Left ventricle myocardium inferior (tissue), 1 donor: ENCODE data around the gene MXD4. TPM values are rescaled to one million over a fixed set of nuclear protein-coding genes. Genes with fewer than 3 reads are reported as not detected.

ENCODE experiments used
- DNase-seq: peaks from one replicate; pipeline ENCODE4 v3.0.0-alpha.2; 2020
- H3K27ac ChIP-seq: fragments of 200-600 bp; replicated peaks from 2 replicates; pipeline ENCODE4 v1.8.0; 2021
- H3K27me3 ChIP-seq: fragments of 200-600 bp; 2 replicates; pipeline ENCODE4 v1.8.0; 2021; ENCODE audit warnings: low read depth
- H3K36me3 ChIP-seq: fragments of 200-600 bp; 2 replicates; pipeline ENCODE4 v1.8.0; 2021
- H3K4me1 ChIP-seq: fragments of 200-600 bp; 2 replicates; pipeline ENCODE4 v1.8.0; 2021
- H3K4me3 ChIP-seq: fragments of 200-600 bp; 2 replicates; pipeline ENCODE4 v1.8.0; 2021; ENCODE audit warnings: mild to moderate bottlenecking, moderate library complexity
- H3K9me3 ChIP-seq: fragments of 200-600 bp; replicated peaks from 2 replicates; pipeline ENCODE4 v1.8.0; 2021
- intact Hi-C: fragments of 100-400 bp; cut with micrococcal nuclease; formaldehyde crosslinking; loops from one replicate; pipeline ENCODE4 v1.11.0; 2022
- total RNA-seq: library from RNA; stranded (reverse); fragmentation: NEBNext Ultra II Directional; extraction: Animal tissue kit (Norgen Biotek cat#: 25700); gene quantifications from one replicate; pipeline ENCODE4 v1.2.1, GENCODE V29; 2021
- TF ChIP-seq, protein P1 (sequence below): fragments of 200-600 bp; IDR thresholded peaks from 2 replicates; pipeline ENCODE4 v1.8.0; 2021; ENCODE audit warnings: antibody characterized with exemption, mild to moderate bottlenecking, borderline replicate concordance
- donor health status: DM: no; HTN: yes; CAD: no; lungs with severe emphysema.

MXD4 gene
- total RNA-seq, 1 donor from 2014 or later = 40.4 TPM

DNA sequence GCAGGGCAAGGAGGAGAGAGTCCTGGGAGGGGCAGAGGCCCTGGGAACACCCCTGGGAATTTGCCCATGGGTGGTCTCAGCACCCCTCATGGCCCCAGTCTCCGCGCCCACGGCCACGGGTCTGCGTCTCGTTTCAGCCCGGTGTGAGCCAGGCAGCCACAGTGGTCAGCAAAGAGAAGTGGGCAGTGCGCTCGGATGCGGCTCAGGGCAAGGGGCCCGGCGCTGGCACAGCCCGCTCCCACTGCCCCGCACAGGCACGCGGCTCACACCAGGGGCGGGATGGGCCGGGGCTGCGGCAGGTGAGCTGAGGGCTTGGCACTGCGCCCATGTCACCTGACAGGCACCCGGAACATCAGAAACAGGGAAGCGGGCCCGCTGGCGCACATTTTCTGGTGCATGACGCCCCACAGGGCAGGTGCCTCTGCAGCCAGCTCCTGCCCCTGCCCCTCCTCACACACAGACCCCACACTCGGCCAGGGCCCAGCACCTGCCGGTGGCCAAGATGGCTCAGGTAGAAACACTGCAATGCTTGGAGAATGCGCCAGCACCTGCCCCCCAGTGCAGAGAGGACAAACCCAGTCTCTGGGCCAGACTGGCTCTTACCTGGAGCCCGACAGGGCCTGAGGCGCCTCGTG, 41.9 kb upstream of the MXD4 start:
- intact Hi-C loops = no loop called here
- no peak overlapping the region for H3K4me3 ChIP-seq
- DNase-seq = no peak
- no peaks in the 10 kb centered on the region for H3K27me3 ChIP-seq
- peaks cover 24% of the 10 kb centered on the region for H3K9me3 ChIP-seq
- TF ChIP-seq, protein P1, sequence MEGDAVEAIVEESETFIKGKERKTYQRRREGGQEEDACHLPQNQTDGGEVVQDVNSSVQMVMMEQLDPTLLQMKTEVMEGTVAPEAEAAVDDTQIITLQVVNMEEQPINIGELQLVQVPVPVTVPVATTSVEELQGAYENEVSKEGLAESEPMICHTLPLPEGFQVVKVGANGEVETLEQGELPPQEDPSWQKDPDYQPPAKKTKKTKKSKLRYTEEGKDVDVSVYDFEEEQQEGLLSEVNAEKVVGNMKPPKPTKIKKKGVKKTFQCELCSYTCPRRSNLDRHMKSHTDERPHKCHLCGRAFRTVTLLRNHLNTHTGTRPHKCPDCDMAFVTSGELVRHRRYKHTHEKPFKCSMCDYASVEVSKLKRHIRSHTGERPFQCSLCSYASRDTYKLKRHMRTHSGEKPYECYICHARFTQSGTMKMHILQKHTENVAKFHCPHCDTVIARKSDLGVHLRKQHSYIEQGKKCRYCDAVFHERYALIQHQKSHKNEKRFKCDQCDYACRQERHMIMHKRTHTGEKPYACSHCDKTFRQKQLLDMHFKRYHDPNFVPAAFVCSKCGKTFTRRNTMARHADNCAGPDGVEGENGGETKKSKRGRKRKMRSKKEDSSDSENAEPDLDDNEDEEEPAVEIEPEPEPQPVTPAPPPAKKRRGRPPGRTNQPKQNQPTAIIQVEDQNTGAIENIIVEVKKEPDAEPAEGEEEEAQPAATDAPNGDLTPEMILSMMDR = no peak
- no peaks in the 10 kb centered on the region for H3K4me1 ChIP-seq
- H3K27ac ChIP-seq = no peak overlapping the region
- H3K36me3 ChIP-seq = peaks cover 8% of the 10 kb centered on the region

DNA sequence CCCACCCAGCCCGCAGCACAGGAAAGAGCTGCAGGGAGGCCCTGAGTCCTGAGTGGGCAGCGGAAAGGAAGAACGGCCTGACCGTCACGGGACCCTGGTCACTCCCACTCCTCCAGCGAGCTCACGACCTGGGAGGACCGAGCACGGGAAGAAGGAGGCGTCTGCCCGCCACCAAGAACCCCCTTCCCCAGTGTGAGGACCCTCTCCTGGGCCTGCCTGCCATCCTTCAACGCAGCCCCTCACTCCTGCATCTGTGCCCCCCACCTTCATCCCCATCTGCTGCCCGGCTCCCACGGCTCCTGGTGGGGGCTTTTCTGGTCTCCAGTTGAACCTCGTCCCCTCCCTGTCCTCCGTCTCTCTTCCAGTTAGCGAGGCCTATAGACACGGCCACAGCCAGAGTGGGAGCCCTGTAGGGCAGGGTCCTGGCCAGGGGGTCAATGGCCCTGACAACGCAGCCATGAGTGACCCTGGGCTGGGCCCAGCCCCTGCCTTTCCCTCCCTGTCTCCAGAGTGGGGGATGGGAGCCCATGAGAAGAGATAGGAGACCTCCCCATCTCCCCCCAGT, 41.3 kb upstream of the MXD4 start:
- no peaks in the 10 kb centered on the region for H3K27me3 ChIP-seq
- DNase-seq = no peak

DNA sequence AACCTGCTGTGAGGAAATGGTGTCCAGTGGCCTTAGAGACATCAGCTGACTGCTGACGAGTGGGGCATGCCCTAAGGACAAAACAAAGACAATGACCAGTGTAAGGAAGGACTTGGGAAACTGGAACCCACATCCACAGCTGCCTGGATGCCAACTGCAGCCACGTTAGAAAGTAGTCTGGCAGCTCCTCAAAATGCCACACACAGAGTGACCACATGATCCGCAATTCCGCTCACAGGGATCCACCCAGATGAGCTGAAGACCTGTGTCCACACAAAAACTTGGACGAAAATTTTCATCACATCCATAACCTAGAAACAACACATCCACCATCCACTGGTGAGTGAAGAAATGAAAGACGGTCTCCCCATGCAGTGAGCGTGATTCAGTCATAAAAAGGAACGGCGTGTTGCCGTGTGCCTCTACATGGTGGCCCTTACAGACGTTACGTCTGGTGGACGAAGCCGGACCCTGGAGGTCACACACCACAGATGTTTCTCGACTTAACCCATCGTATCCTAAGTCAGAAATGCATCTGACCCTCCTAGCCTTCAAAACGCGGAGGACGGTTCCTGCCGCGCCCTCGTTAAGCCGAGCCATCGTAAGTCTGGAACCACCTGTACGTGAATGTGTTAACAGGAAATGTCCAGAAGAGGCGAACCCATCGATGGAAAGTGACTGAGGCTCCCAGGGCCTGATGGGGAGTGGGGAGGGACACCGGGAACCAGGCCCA, 40.6 kb upstream of the MXD4 start:
- H3K9me3 ChIP-seq = peaks cover 20% of the 10 kb centered on the region
- intact Hi-C loops = no loop called here
- H3K27ac ChIP-seq = no peak overlapping the region
- TF ChIP-seq, protein P1 = no peak
- H3K36me3 ChIP-seq = peaks cover 8% of the 10 kb centered on the region
- no peaks in the 10 kb centered on the region for H3K4me1 ChIP-seq
- H3K27me3 ChIP-seq = no peaks in the 10 kb centered on the region
- H3K4me3 ChIP-seq = no peak overlapping the region
- DNase-seq = no peak

More for the DNA sequence above, 41.3 kb upstream of the MXD4 start:
- Histone ChIP-seq H3K9me3 (peaks cover 22% of the 10 kb centered on the region), H3K36me3 (peaks cover 8% of the 10 kb centered on the region), H3K27ac (no peak overlapping the region), H3K4me1 (no peaks in the 10 kb centered on the region), H3K4me3 (no peak overlapping the region)
- intact Hi-C loops = no loop called here
- TF ChIP-seq, protein P1 = no peak

DNA sequence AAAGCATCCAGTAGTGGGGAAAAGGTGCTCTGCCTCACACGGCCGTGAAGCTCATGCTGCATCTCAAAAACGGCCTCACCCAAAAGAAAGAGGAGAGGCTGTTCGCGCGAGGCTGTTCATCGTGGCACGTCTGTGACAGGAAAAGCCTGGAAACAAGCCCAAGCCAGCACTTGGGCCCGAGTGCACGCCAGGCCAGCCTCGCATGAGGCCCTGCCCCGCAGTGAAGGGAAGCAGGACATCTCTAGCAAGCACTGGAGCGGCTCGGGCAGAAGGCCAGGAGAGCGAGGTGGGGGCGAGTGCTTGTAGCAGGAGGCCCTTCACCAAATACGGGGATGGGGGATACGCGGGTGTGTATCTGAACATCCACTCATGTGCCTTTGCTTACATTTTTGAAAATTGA, 39.9 kb upstream of the MXD4 start:
- Histone ChIP-seq H3K4me1 (peaks cover 4% of the 10 kb centered on the region), H3K36me3 (peaks cover 8% of the 10 kb centered on the region), H3K9me3 (peaks cover 12% of the 10 kb centered on the region), H3K27ac (no peak overlapping the region), H3K4me3 (no peak overlapping the region), H3K27me3 (no peaks in the 10 kb centered on the region)
- no peak for DNase-seq
- TF ChIP-seq, protein P1 = no peak
- intact Hi-C loops = no loop called here

DNA sequence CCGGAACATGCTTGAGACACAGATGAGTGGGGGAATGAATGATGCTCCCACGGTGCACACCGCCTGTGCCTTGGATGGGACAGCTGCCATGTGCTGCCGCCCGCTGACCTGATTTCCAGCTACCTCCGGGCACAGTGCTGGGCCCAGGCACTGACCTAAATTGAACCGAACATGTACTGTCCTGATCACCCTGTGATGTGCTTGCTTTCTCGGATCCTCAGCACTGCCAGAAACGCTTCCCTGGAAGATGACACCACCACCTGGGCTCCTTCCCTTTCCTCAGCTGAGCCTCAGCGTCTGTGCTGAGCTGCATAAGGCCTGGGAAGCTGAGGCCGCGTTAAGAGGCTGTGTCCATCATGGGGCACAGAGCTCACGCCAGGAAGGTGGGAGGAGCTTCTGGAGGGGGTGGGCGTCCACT, 39.3 kb upstream of the MXD4 start:
- DNase-seq = no peak
- H3K36me3 ChIP-seq = peaks cover 8% of the 10 kb centered on the region
- peaks cover 10% of the 10 kb centered on the region for H3K4me1 ChIP-seq
- TF ChIP-seq, protein P1 = no peak
- no peak overlapping the region for H3K4me3 ChIP-seq
- H3K9me3 ChIP-seq = peaks cover 9% of the 10 kb centered on the region
- no peak overlapping the region for H3K27ac ChIP-seq
- no peaks in the 10 kb centered on the region for H3K27me3 ChIP-seq
- intact Hi-C loops = no loop called here
